Measurements from ENCODE around the gene DCLK1.

- no peak for TF ChIP-seq EZH2phosphoT487 (IDR thresholded peaks at IDR 0.05; ENCODE audit: insufficient read depth, low read depth)
- no peak for TF ChIP-seq EZH2 (IDR thresholded peaks at IDR 0.05; ENCODE audit: insufficient read depth, poor library complexity, severe bottlenecking)
Observed at GRCh38 chr13:35744566-35745178, 386.5 kb downstream of the DCLK1 start.
